ENCODE data around the gene ZDHHC7.

ZDHHC7 gene

GRCh38 chr16:85017633-85018032 is 6.3 kb upstream of the ZDHHC7 start:
- no peak for DNase-seq

- DNase-seq, result peak in 1 of 5 donors; percentile 35
Observed at GRCh38 chr16:85017151-85017550, 5.8 kb upstream of the ZDHHC7 start.

- DNase-seq, result no peak
Observed at GRCh38 chr16:85015481-85016187, 4.3 kb upstream of the ZDHHC7 start.

- no peak for DNase-seq
Observed at GRCh38 chr16:85014311-85014710, 3.0 kb upstream of the ZDHHC7 start.

- no peak for DNase-seq
Observed at GRCh38 chr16:85011846-85012284, 530 bp upstream of the ZDHHC7 start.

- no peak for DNase-seq
Observed at GRCh38 chr16:85010446-85010930, 847 bp downstream of the ZDHHC7 start.

- DNase-seq, result no peak
Observed at GRCh38 chr16:85008271-85008670, 3.1 kb downstream of the ZDHHC7 start.

- DNase-seq, result no peak
Observed at GRCh38 chr16:85007496-85008214, 3.7 kb downstream of the ZDHHC7 start.

GRCh38 chr16:85006639-85007038 is 4.7 kb downstream of the ZDHHC7 start:
- DNase-seq, result no peak

- DNase-seq, result no peak
Observed at GRCh38 chr16:85005285-85006069, 5.9 kb downstream of the ZDHHC7 start.

GRCh38 chr16:85004587-85005205 is 6.6 kb downstream of the ZDHHC7 start:
- no peak for DNase-seq

GRCh38 chr16:85003725-85004586 is 7.4 kb downstream of the ZDHHC7 start:
- no peak for DNase-seq

GRCh38 chr16:85003076-85003475 is 8.3 kb downstream of the ZDHHC7 start:
- DNase-seq, result no peak

GRCh38 chr16:85002608-85003007 is 8.7 kb downstream of the ZDHHC7 start:
- DNase-seq, result no peak

GRCh38 chr16:85002099-85002541 is 9.2 kb downstream of the ZDHHC7 start:
- DNase-seq, result no peak

GRCh38 chr16:84999857-85000480 is 11.4 kb downstream of the ZDHHC7 start:
- DNase-seq, result no peak

GRCh38 chr16:84999200-84999599 is 12.1 kb downstream of the ZDHHC7 start:
- DNase-seq, result no peak

- no peak for DNase-seq
Observed at GRCh38 chr16:84996365-84996764, 15.0 kb downstream of the ZDHHC7 start.

GRCh38 chr16:84995663-84996062 is 15.7 kb downstream of the ZDHHC7 start:
- peak in 1 of 5 donors; percentile 42 for DNase-seq

GRCh38 chr16:84993926-84994325 is 17.4 kb downstream of the ZDHHC7 start:
- no peak for DNase-seq

GRCh38 chr16:84992717-84993075 is 18.6 kb downstream of the ZDHHC7 start:
- DNase-seq, result no peak
